OCI-LY7 (cell line): ENCODE results near the gene PROSER1.

Experiments
- CTCF ChIP-seq: fragments of 200-600 bp; sonication (generic); conservative IDR thresholded peaks from 2 replicates; pipeline ENCODE4 v1.5.1; 2014; ENCODE audit warnings: mild to moderate bottlenecking, antibody characterized with exemption, low read length, moderate library complexity, mixed read lengths
- EZH2phosphoT487 ChIP-seq: fragments of 200-600 bp; sonication (generic); IDR thresholded peaks from 2 replicates; pipeline ENCODE4 v1.6.1; 2018; ENCODE audit warnings: low read depth, borderline replicate concordance, mild to moderate bottlenecking, mixed run types, antibody characterized with exemption, low read length, moderate library complexity, mixed read lengths

GRCh38 chr13:38993381-38993780 is 44.5 kb downstream of the PROSER1 start:
- TF ChIP-seq CTCF (no peak), EZH2phosphoT487 (no peak)
